DMS79 (cell line): Measurements from ENCODE around the gene TUBGCP4.
"Not testable (repeated sequence)": the region's sequence is repeated elsewhere in the genome, so short reads cannot be mapped to it uniquely, and the experiment has no call there.

ENCODE experiments used
- DNase-seq: peaks from one replicate; lab custom pipeline; 2025; lab: John Stamatoyannopoulos, UW

The TUBGCP4 gene

GRCh38 chr15:43370975-43371974 is at the start of gene TUBGCP4, which contains the start of gene ZSCAN29:
Gene TUBGCP4, plus strand, starts transcription at chr15:43371101. Its CDS starts 254 bp downstream, at chr15:43371355.
Gene ZSCAN29, minus strand, starts transcription at chr15:43371043. Its CDS starts 1,130 bp downstream, at chr15:43369913.
- DNase-seq = peak; percentile 57

- no peak for DNase-seq
These were observed 45.7 kb upstream of the TUBGCP4 start for GRCh38 chr15:43325039-43325684.

GRCh38 chr15:43329217-43329959 is 41.5 kb upstream of the TUBGCP4 start:
- DNase-seq = peak; percentile 0

GRCh38 chr15:43329960-43330779 is 40.7 kb upstream of the TUBGCP4 start, which contains the start of gene LCMT2:
Gene LCMT2, minus strand, starts transcription at chr15:43330573. Its CDS starts 84 bp downstream, at chr15:43330489.
- peak; percentile 64 for DNase-seq

- no peak for DNase-seq
These were observed 40.2 kb upstream of the TUBGCP4 start for GRCh38 chr15:43330780-43331087.

- DNase-seq = no peak
These were observed 24.6 kb upstream of the TUBGCP4 start for GRCh38 chr15:43346305-43346704.

- DNase-seq = no peak
These were observed 23.8 kb upstream of the TUBGCP4 start for GRCh38 chr15:43347114-43347513.

GRCh38 chr15:43352693-43353382 is 18.1 kb upstream of the TUBGCP4 start:
- DNase-seq = no peak

GRCh38 chr15:43360821-43361220 is 10.1 kb upstream of the TUBGCP4 start:
- no peak for DNase-seq

- DNase-seq = no peak
These were observed 9.5 kb upstream of the TUBGCP4 start for GRCh38 chr15:43361313-43361903.

- no peak for DNase-seq
These were observed 459 bp upstream of the TUBGCP4 start for GRCh38 chr15:43370310-43370974.

- no peak for DNase-seq
These were observed 5.3 kb downstream of the TUBGCP4 start for GRCh38 chr15:43376017-43376705.

- DNase-seq = no peak
These were observed 7.7 kb downstream of the TUBGCP4 start for GRCh38 chr15:43378601-43379000.

- DNase-seq = no peak
These were observed 11.4 kb downstream of the TUBGCP4 start for GRCh38 chr15:43382310-43382709.

- DNase-seq = no peak
These were observed 12.2 kb downstream of the TUBGCP4 start for GRCh38 chr15:43383070-43383469.

- no peak for DNase-seq
These were observed 19.8 kb downstream of the TUBGCP4 start for GRCh38 chr15:43390723-43391122.

- not testable (repeated sequence) for DNase-seq
These were observed 22.7 kb downstream of the TUBGCP4 start for GRCh38 chr15:43393592-43393991.

GRCh38 chr15:43402255-43402654 is 31.4 kb downstream of the TUBGCP4 start:
- no peak for DNase-seq

- DNase-seq = no peak
These were observed 32.7 kb downstream of the TUBGCP4 start for GRCh38 chr15:43403616-43404015.
